ENCODE measurements around the gene CBL.

Gene CBL

GRCh38 chr11:119277660-119278059 lies 71.5 kb downstream of the CBL start:
- DNase-seq, result no peak

GRCh38 chr11:119282495-119282894 lies 76.4 kb downstream of the CBL start:
- DNase-seq, result no peak

GRCh38 chr11:119284344-119285157 lies 78.4 kb downstream of the CBL start:
- no peak for DNase-seq

- no peak for DNase-seq
Measured at GRCh38 chr11:119285431-119285830, 79.3 kb downstream of the CBL start.

GRCh38 chr11:119288219-119288618 lies 82.1 kb downstream of the CBL start:
- no peak for DNase-seq

- no peak for DNase-seq
Measured at GRCh38 chr11:119290894-119291497, 84.9 kb downstream of the CBL start.

GRCh38 chr11:119293461-119293860 lies 87.3 kb downstream of the CBL start:
- no peak for DNase-seq

GRCh38 chr11:119295178-119295577 lies 89.0 kb downstream of the CBL start:
- no peak for DNase-seq

- DNase-seq, result no peak
Measured at GRCh38 chr11:119297938-119298337, 91.8 kb downstream of the CBL start.

GRCh38 chr11:119298726-119299125 lies 92.6 kb downstream of the CBL start:
- no peak for DNase-seq

- no peak for DNase-seq
Measured at GRCh38 chr11:119299416-119299815, 93.3 kb downstream of the CBL start.

- no peak for DNase-seq
Measured at GRCh38 chr11:119300198-119300964, 94.2 kb downstream of the CBL start.

GRCh38 chr11:119303227-119303718 lies 97.1 kb downstream of the CBL start:
- DNase-seq, result no peak

- DNase-seq, result no peak
Measured at GRCh38 chr11:119305556-119306372, 99.6 kb downstream of the CBL start.

GRCh38 chr11:119306373-119306890 lies 100.3 kb downstream of the CBL start:
- DNase-seq, result peak; percentile 6

GRCh38 chr11:119307219-119307618 lies 101.1 kb downstream of the CBL start:
- DNase-seq, result no peak

- no peak for DNase-seq
Measured at GRCh38 chr11:119307974-119308373, 101.8 kb downstream of the CBL start.

- DNase-seq, result no peak
Measured at GRCh38 chr11:119309411-119309810, 103.3 kb downstream of the CBL start.

GRCh38 chr11:119309953-119310681 lies 104.0 kb downstream of the CBL start:
- DNase-seq, result no peak

- no peak for DNase-seq
Measured at GRCh38 chr11:119310682-119311052, 104.5 kb downstream of the CBL start.

- DNase-seq, result no peak
Measured at GRCh38 chr11:119314726-119315125, 108.6 kb downstream of the CBL start.
